Measurements from ENCODE around the gene CAND1. TPM values are rescaled to one million over a fixed set of nuclear protein-coding genes. Genes with fewer than 3 reads are reported as not detected.

Gene CAND1
- polyA plus RNA-seq, 1 donor = 122 TPM

- no peak overlapping the region for H3K27ac ChIP-seq (ENCODE audit: low read length)
These were observed 86.5 kb downstream of the CAND1 start for GRCh38 chr12:67355428-67356379.

GRCh38 chr12:67356380-67356774 is 87.2 kb downstream of the CAND1 start:
- no peaks in the 10 kb centered on the region for H3K9me3 ChIP-seq (ENCODE audit: control insufficient read depth, low read depth, low read length)
- no peak for DNase-seq
- H3K4me1 ChIP-seq (ENCODE audit: control insufficient read depth, insufficient read depth, low read length) = peaks cover 3% of the 10 kb centered on the region
- no peaks in the 10 kb centered on the region for H3K36me3 ChIP-seq (ENCODE audit: control insufficient read depth, insufficient read depth, low read length)
- H3K27me3 ChIP-seq (ENCODE audit: control insufficient read depth, insufficient read depth, low read length) = no peaks in the 10 kb centered on the region
- H3K27ac ChIP-seq (ENCODE audit: low read length) = no peak overlapping the region
- WGBS (ENCODE audit: insufficient coverage, low lambda C conversion rate) = 67% methylated on average over 1 of the region's 1 CpG
- no peak overlapping the region for H3K4me3 ChIP-seq (ENCODE audit: low read length)

More at GRCh38 chr12:67355428-67356379, 86.5 kb downstream of the CAND1 start:
- Histone ChIP-seq H3K36me3 (ENCODE audit: control insufficient read depth, insufficient read depth, low read length) (no peaks in the 10 kb centered on the region), H3K27me3 (ENCODE audit: control insufficient read depth, insufficient read depth, low read length) (no peaks in the 10 kb centered on the region), H3K4me3 (ENCODE audit: low read length) (no peak overlapping the region), H3K4me1 (ENCODE audit: control insufficient read depth, insufficient read depth, low read length) (peaks cover 3% of the 10 kb centered on the region), H3K9me3 (ENCODE audit: control insufficient read depth, low read depth, low read length) (no peaks in the 10 kb centered on the region)
- WGBS (ENCODE audit: insufficient coverage, low lambda C conversion rate) = 0% methylated on average over 1 of the region's 8 CpGs
- DNase-seq = peak; percentile 29 to 67

- 80% methylated on average over 1 of the region's 7 CpGs for WGBS (ENCODE audit: insufficient coverage, low lambda C conversion rate)
- no peaks in the 10 kb centered on the region for H3K27me3 ChIP-seq (ENCODE audit: control insufficient read depth, insufficient read depth, low read length)
- no peaks in the 10 kb centered on the region for H3K36me3 ChIP-seq (ENCODE audit: control insufficient read depth, insufficient read depth, low read length)
These were observed 88.4 kb downstream of the CAND1 start for GRCh38 chr12:67357376-67358125.

GRCh38 chr12:67358781-67359338 is 89.7 kb downstream of the CAND1 start:
- no peaks in the 10 kb centered on the region for H3K9me3 ChIP-seq (ENCODE audit: control insufficient read depth, low read depth, low read length)
- H3K27me3 ChIP-seq (ENCODE audit: control insufficient read depth, insufficient read depth, low read length) = no peaks in the 10 kb centered on the region
- WGBS (ENCODE audit: insufficient coverage, low lambda C conversion rate) = 50% methylated on average over 1 of the region's 4 CpGs

More at GRCh38 chr12:67357376-67358125, 88.4 kb downstream of the CAND1 start:
- no peak for DNase-seq
- Histone ChIP-seq H3K9me3 (ENCODE audit: control insufficient read depth, low read depth, low read length) (no peaks in the 10 kb centered on the region), H3K4me3 (ENCODE audit: low read length) (no peak overlapping the region), H3K27ac (ENCODE audit: low read length) (no peak overlapping the region), H3K4me1 (ENCODE audit: control insufficient read depth, insufficient read depth, low read length) (peaks cover 3% of the 10 kb centered on the region)

GRCh38 chr12:67362526-67362925 is 93.4 kb downstream of the CAND1 start:
- Histone ChIP-seq H3K27ac (ENCODE audit: low read length) (no peak overlapping the region), H3K27me3 (ENCODE audit: control insufficient read depth, insufficient read depth, low read length) (no peaks in the 10 kb centered on the region), H3K4me3 (ENCODE audit: low read length) (no peak overlapping the region), H3K36me3 (ENCODE audit: control insufficient read depth, insufficient read depth, low read length) (no peaks in the 10 kb centered on the region), H3K9me3 (ENCODE audit: control insufficient read depth, low read depth, low read length) (no peaks in the 10 kb centered on the region), H3K4me1 (ENCODE audit: control insufficient read depth, insufficient read depth, low read length) (no peaks in the 10 kb centered on the region)
- DNase-seq = no peak
- WGBS (ENCODE audit: insufficient coverage, low lambda C conversion rate) = 100% methylated on average over 1 of the region's 6 CpGs

More at GRCh38 chr12:67358781-67359338, 89.7 kb downstream of the CAND1 start:
- DNase-seq = no peak
- no peak overlapping the region for H3K27ac ChIP-seq (ENCODE audit: low read length)
- peaks cover 3% of the 10 kb centered on the region for H3K4me1 ChIP-seq (ENCODE audit: control insufficient read depth, insufficient read depth, low read length)
- no peak overlapping the region for H3K4me3 ChIP-seq (ENCODE audit: low read length)
- H3K36me3 ChIP-seq (ENCODE audit: control insufficient read depth, insufficient read depth, low read length) = no peaks in the 10 kb centered on the region

- Histone ChIP-seq H3K36me3 (ENCODE audit: control insufficient read depth, insufficient read depth, low read length) (no peaks in the 10 kb centered on the region), H3K4me1 (ENCODE audit: control insufficient read depth, insufficient read depth, low read length) (no peaks in the 10 kb centered on the region), H3K27ac (ENCODE audit: low read length) (no peak overlapping the region), H3K4me3 (ENCODE audit: low read length) (no peak overlapping the region), H3K27me3 (ENCODE audit: control insufficient read depth, insufficient read depth, low read length) (no peaks in the 10 kb centered on the region), H3K9me3 (ENCODE audit: control insufficient read depth, low read depth, low read length) (no peaks in the 10 kb centered on the region)
- no peak for DNase-seq
These were observed 95.1 kb downstream of the CAND1 start for GRCh38 chr12:67364228-67364627.

GRCh38 chr12:67365131-67365530 is 96.0 kb downstream of the CAND1 start:
- H3K4me1 ChIP-seq (ENCODE audit: control insufficient read depth, insufficient read depth, low read length) = no peaks in the 10 kb centered on the region
- no peaks in the 10 kb centered on the region for H3K27me3 ChIP-seq (ENCODE audit: control insufficient read depth, insufficient read depth, low read length)
- H3K36me3 ChIP-seq (ENCODE audit: control insufficient read depth, insufficient read depth, low read length) = no peaks in the 10 kb centered on the region
- no peak overlapping the region for H3K4me3 ChIP-seq (ENCODE audit: low read length)
- no peak overlapping the region for H3K27ac ChIP-seq (ENCODE audit: low read length)
- DNase-seq = no peak
- no peaks in the 10 kb centered on the region for H3K9me3 ChIP-seq (ENCODE audit: control insufficient read depth, low read depth, low read length)

GRCh38 chr12:67367843-67368242 is 98.7 kb downstream of the CAND1 start:
- no CpG with 5 or more reads among the region's 1 CpG for WGBS (ENCODE audit: insufficient coverage, low lambda C conversion rate)
- no peak for DNase-seq
- no peaks in the 10 kb centered on the region for H3K36me3 ChIP-seq (ENCODE audit: control insufficient read depth, insufficient read depth, low read length)

More at GRCh38 chr12:67367843-67368242, 98.7 kb downstream of the CAND1 start:
- Histone ChIP-seq H3K4me1 (ENCODE audit: control insufficient read depth, insufficient read depth, low read length) (no peaks in the 10 kb centered on the region), H3K27ac (ENCODE audit: low read length) (no peak overlapping the region), H3K27me3 (ENCODE audit: control insufficient read depth, insufficient read depth, low read length) (no peaks in the 10 kb centered on the region), H3K9me3 (ENCODE audit: control insufficient read depth, low read depth, low read length) (no peaks in the 10 kb centered on the region), H3K4me3 (ENCODE audit: low read length) (no peak overlapping the region)
